HL-60 (cell line): ENCODE measurements around the gene RNF152.

Source experiments
- CTCF ChIP-seq: IDR thresholded peaks from one replicate; pipeline ENCODE4 v1.5.1; 2011; ENCODE audit warnings: low read length, control low read depth, inconsistent platforms; ENCODE audit not compliant: insufficient read depth
- GABPA ChIP-seq: IDR thresholded peaks from 2 replicates; pipeline ENCODE4 v1.6.1; 2012; ENCODE audit warnings: low read depth
- TF ChIP-seq, protein P1 (sequence below): IDR thresholded peaks from 2 replicates; pipeline ENCODE4 v1.6.1; 2012; ENCODE audit warnings: low read depth; ENCODE audit not compliant: insufficient replicate concordance

GRCh38 chr18:61852496-61852895, 40.3 kb downstream of the RNF152 start:
- TF ChIP-seq CTCF (no peak), GABPA (no peak)
- TF ChIP-seq, protein P1, sequence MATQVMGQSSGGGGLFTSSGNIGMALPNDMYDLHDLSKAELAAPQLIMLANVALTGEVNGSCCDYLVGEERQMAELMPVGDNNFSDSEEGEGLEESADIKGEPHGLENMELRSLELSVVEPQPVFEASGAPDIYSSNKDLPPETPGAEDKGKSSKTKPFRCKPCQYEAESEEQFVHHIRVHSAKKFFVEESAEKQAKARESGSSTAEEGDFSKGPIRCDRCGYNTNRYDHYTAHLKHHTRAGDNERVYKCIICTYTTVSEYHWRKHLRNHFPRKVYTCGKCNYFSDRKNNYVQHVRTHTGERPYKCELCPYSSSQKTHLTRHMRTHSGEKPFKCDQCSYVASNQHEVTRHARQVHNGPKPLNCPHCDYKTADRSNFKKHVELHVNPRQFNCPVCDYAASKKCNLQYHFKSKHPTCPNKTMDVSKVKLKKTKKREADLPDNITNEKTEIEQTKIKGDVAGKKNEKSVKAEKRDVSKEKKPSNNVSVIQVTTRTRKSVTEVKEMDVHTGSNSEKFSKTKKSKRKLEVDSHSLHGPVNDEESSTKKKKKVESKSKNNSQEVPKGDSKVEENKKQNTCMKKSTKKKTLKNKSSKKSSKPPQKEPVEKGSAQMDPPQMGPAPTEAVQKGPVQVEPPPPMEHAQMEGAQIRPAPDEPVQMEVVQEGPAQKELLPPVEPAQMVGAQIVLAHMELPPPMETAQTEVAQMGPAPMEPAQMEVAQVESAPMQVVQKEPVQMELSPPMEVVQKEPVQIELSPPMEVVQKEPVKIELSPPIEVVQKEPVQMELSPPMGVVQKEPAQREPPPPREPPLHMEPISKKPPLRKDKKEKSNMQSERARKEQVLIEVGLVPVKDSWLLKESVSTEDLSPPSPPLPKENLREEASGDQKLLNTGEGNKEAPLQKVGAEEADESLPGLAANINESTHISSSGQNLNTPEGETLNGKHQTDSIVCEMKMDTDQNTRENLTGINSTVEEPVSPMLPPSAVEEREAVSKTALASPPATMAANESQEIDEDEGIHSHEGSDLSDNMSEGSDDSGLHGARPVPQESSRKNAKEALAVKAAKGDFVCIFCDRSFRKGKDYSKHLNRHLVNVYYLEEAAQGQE: no peak
